ENCODE results near the gene SLC9A4. TPM values are rescaled to one million over a fixed set of nuclear protein-coding genes. Genes with fewer than 3 reads are reported as not detected.
A peak's percentile ranks its signal among the peaks of the same experiment; 100 is the strongest.

Gene SLC9A4
- total RNA-seq, 1 donor, result not detected

DNA sequence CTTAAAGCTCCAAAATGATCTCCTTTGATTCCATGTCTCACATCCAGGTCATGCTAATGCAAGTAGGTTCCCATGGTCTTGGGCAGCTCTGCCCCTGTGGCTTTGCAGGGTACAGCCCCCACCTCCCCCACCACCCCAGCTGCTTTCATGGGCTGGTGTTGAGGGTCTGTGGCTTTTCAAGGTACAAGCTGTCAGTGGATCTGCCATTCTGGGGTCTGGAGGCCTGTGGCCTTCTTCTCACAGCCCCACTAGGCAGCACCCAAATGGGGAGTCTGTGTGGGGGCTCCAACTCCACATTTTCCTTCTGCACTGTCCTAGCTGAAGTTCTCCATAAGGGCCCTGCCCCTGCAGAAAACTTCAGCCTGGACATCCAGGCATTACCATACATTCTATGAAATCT is 19.0 kb downstream of the SLC9A4 start:
- no peak for DNase-seq (ENCODE audit: low read depth in 2 of 3, low spot score in 2 of 3)

DNA sequence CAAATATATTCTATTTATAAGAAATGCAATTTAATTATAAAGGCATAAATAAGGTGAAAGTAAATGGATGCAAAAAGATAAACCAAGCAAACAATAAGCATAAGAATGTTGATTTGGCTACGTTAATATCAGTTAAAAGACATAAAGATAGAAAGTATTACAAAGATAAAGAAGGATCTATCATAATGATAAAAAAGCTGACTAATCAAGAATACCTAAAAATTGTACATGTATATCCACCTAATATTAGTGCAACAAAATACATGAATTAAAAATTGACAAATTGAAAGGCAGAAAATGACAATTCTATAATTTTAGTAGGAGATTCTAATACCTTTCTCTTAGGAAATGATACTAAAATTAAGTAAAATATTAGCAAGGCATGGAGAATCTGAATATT is 21.5 kb downstream of the SLC9A4 start:
- DNase-seq (ENCODE audit: low read depth in 2 of 3, low spot score in 2 of 3), result no peak

DNA sequence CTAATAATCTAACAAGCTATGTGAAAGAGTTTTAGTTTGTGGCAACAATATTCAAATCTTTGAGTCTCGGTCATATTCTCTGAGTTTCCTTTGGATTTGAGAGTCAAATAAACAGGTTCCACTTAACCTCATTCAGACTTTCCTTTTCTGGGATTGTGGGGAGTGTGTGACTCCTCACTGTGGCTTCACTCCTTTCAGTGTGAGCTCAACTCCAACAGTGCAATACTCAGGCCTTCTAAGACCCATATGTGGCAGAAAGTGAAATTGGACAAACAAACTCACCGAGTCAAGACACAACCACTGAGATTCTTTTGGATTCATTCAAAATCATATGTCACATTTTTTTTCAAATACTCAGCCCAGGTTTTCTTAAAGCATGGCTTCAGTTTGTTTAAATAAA is 25.4 kb downstream of the SLC9A4 start:
- DNase-seq (ENCODE audit: low read depth in 2 of 3, low spot score in 2 of 3), result no peak

DNA sequence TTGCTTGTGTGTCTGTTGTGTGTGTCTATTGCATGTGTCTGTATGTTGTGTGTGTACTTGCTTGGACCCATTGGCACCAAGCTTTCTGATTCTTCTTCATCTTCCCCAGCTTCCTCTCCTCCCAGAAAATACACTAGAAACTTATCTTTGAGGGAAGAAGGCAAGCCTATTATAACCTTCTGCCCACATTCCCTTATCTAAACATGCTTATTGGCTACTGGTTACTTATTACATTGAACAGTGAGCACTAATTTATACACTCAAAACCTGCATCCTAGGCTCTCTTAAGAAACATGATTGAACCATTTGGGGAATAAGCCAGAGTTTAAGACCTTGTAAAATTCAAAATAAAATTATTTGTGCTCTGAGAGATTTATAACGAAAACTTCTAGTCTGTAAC is 26.5 kb downstream of the SLC9A4 start:
- DNase-seq (ENCODE audit: low read depth in 2 of 3, low spot score in 2 of 3), result no peak

DNA sequence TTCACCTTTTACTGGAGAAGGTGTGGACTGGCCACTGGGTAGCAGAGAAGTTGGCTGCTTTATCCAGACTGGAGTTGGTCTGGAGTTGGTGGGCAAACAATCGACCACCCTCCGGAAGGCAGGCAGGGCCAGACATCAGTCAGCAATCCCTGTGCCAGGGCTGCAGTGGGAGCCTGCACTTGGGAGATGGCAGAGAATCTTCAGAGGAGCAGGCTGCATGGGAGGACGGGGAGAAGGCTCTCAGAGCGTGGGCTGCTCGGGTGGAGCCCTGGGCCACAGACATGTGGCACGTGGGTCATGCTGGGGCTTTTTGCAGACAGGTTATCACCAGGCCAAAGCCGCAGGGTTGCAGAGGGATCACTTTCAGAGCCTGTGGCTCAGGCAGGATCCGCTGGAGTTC is 29.6 kb downstream of the SLC9A4 start:
- no peak for DNase-seq (ENCODE audit: low read depth in 2 of 3, low spot score in 2 of 3)

DNA sequence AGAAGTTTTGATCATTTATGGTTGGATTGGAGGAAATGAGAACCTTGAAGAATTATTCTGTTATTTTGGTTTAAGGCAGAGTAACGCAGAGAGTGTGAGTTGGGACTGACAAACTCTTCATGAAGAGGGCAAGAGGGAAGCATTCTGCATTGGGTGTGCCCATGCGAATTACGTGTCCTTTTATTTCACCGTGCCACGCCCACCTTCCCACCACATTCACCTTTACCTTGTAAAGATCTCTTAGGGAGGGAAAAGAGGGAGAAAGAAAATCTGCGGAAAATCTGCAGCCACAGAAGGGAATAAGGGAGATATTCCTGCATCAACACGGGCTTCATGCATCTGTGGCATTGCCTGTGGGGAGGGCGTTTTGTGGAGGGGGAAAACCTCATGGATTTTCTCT is 31.8 kb downstream of the SLC9A4 start:
- DNase-seq (ENCODE audit: low read depth in 2 of 3, low spot score in 2 of 3), result no peak

DNA sequence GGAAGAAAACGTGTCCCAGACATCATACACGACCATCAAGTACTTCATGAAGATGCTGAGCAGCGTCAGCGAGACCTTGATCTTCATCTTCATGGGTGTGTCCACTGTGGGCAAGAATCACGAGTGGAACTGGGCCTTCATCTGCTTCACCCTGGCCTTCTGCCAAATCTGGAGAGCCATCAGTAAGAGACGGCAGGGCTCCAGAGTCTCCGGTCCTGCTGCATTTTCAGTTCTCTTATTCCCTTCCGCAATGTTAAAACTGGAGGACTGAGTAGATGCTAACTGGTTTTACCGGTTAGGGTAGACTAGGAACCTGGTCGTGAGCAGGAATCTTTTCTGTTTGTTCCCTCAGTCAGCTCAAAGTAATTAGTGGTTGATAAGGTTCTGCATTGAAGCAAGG is 32.3 kb downstream of the SLC9A4 start:
- DNase-seq (ENCODE audit: low read depth in 2 of 3, low spot score in 2 of 3), result no peak

DNA sequence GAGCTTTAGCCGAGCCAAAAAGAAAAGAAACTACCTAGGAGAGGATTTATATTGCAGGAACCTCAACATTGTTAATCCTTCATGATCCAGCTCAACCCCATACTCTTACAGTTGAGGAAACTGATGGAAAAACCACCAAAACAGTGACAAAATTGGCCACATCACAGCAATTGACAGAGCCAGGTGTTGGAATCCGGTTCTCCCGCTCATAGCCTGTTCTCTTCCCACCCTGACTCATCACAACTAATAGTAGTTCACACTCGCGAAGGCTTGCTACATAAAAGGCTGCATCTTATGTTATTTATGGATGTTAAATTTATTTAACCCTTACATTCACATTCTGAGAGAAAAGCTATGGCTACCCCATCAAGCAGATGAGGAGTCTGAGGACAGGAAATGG is 33.7 kb downstream of the SLC9A4 start:
- no peak for DNase-seq (ENCODE audit: low read depth in 2 of 3, low spot score in 2 of 3)

DNA sequence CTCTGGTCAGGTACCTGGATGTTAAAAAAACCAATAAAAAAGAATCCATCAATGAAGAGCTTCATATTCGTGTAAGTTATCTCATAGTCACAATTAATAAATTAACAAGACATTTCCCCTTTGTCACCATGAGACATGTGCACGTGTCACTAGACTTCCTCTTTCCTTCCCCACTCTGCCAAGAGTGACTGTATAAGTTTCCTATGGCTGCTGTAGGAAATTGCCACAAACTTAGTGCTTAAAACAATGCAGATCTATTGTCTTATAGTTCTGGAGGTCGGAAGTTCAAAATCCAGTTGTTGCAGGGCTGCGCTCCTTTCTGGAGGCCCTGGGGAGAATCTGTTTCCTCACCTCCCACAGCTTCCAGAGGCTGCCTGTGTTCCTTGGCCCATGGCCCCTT is 35.8 kb downstream of the SLC9A4 start:
- DNase-seq (ENCODE audit: low read depth in 2 of 3, low spot score in 2 of 3), result peak in 2 of 3 donors; percentile 39 to 75

DNA sequence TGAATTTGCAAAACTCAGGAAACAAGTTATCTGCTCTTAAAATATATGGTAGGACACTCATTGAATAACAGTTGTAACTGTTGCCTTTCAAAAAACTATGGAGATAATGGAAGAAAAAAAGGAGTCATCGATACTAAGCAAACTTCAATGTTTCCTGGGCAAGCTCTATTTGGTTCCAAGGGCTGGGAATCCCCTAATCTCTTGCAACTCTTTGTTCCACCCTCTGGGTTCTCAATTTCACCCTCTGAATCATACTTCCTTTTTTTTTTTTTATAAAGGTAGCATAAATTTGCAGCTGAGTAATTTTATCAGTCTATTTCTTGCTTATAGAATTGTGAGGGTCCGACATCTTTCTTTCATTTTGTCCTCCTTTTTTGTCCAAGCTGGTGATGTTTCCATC is 36.7 kb downstream of the SLC9A4 start:
- DNase-seq (ENCODE audit: low read depth in 2 of 3, low spot score in 2 of 3), result peak in 2 of 3 donors; percentile 58 to 60

DNA sequence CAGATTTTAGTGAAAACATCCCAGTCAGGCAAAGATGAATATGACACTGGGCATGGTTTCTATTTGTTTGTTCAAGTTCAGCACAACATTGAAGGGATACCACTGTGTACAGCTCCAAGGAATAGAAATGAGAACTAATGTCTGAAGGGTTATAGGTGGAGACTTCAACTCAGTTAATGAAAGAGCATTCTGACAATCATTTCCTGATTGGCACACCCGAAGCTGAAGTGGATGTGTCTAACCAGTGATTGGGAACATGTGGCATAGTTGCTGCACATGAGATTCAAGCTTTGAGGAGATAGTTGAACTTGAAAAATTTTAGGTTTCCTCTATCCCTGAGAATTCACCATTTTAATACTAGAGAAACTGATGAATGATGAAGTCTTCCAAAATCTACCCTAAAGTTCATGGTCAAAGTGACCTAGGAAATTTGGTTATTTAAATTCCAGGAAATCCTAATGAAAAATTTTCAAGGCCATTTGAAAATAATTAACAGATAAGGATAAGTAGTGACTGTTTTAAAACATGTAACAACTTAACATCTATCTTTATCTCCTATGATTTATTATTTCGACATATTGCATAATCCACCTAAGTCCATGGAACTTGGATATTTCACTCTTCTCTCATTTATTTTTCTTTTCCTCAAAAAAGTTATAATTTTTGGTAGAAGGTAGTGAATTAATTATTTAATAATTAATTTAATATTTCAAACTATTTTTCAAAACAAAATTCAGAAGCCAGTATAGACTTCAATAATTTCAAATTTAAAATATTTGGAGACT is 38.0 kb downstream of the SLC9A4 start:
- no peak for DNase-seq (ENCODE audit: low read depth in 2 of 3, low spot score in 2 of 3)

DNA sequence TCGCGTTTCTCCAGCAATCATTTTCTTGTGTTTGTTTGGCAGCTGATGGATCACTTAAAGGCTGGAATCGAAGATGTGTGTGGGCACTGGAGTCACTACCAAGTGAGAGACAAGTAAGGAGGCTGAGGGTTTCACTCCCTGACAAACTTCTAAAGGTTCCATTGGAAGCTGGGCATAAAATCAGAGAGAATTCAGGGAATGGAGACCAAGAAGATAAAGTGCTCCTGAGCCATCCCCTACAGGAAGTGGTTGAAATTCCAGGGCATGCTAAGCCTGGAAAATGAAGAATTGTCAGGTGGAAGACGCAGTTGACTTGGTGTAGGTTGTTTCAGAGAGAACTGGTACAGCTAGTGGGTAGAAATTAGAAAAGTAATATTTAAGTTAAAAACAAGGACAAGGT is 39.1 kb downstream of the SLC9A4 start:
- no peak for DNase-seq (ENCODE audit: low read depth in 2 of 3, low spot score in 2 of 3)

DNA sequence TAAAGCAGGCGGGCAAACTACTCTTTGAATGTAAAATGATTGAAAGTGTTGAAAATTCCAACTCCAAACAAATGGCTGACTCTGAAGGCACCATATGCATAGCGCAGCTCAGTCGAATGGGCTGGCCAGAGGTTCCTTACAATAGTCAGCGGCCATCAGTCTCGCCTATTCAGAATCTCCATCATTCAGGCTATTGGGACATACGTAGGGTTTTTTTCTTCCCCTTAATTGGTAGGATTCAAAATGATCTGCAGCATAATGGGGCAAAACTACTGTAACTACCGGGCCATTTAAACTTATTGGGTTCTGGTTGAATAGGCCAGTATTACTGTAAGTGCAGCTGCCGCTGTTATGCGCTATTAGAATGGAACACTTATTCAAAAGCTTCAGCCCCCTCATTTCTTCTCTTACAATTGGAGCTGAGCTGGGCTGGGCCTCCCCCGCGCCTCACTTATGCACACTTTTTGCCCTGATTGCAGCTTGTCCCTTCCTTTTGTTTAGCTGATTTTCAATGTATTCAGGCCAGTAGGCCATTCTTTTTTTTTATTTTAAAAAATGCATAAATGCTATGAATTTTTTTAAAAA is 40.4 kb downstream of the SLC9A4 start:
- no peak for DNase-seq (ENCODE audit: low read depth in 2 of 3, low spot score in 2 of 3)

DNA sequence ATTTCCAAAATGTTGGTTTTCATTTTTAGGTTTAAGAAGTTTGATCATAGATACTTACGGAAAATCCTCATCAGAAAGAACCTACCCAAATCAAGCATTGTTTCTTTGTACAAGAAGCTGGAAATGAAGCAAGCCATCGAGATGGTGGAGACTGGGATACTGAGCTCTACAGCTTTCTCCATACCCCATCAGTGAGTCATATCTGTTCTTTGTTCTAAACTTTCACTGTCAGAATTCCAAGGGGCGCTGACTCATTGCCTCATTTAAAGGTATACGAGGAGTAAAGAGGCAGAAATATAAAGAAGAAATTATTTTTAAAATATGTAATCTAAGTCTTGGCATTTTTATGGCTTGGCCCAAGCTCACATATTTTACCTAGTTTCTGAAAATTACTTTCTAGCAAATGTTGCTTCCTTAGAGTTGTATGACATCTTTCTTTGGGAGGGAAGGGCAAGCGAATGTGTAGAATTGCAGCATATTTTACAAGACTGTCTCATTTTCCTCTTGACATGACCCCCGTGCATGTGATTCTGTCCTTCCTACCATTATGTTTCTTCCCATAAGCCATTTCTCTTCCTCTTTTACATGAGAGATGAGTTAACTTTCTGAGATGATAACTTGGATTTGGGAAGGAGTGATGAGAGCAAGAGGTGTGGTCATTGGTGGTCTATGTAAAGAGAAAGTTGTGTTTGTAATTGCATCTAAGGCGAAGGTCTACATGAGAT is 41.2 kb downstream of the SLC9A4 start:
- DNase-seq (ENCODE audit: low read depth in 2 of 3, low spot score in 2 of 3), result no peak

DNA sequence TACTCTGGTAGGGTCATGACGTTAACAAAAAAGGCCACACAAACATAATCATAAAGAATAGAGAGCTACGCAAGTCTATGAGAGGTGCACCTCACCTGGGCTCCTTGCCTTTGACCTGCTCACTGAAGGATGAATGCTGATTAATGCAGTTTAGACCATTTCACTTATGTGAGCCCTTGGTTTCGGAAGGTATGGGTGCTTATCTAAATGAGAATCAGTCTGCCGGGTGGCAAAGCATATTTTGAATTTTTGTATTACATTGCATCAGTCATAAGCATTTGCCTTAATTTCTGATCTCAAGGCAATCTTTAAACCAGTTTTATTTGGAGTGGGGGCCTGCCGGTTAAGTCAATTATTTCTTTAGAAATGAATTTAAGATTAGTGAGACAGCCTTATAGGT is 42.8 kb downstream of the SLC9A4 start:
- no peak for DNase-seq (ENCODE audit: low read depth in 2 of 3, low spot score in 2 of 3)

DNA sequence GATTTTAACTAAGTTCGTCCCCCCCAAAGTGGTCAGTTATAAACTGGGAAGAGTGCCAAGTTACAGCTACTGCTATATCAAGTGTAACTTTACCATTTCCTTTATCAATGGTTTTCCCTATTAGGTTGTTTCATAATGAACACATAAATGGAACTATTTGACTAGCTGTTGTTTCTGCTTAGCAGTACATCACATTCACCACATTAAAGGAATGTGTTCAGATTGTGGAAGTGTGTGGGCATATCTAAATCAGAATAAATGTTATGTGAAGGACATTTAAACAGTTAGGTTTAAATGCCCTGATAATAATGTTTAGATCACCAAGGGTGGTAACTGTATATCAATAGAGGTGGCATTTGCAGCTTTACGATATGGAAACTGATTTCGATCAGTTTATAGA is 45.1 kb downstream of the SLC9A4 start:
- DNase-seq (ENCODE audit: low read depth in 2 of 3, low spot score in 2 of 3), result no peak

DNA sequence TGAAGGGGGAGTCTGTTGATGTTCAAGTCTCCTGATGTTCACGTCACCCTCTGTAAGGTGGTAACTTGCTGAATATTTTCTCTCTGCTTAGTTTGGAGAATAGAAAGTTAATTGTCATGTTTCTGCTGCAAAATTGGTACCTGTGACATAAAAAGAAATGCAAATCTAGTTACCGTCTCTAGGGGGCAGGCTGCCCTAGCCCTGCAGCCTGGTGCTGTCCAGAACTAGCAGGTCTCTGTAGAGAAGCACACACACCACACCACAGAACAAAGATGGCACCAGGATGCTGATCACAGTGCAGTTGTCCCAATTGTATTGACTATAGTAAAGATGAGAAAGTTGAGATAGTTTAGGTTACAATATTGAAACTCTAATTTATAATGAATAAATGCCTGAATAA is 47.0 kb downstream of the SLC9A4 start:
- DNase-seq (ENCODE audit: low read depth in 2 of 3, low spot score in 2 of 3), result peak in 2 of 3 donors; percentile 36 to 61

DNA sequence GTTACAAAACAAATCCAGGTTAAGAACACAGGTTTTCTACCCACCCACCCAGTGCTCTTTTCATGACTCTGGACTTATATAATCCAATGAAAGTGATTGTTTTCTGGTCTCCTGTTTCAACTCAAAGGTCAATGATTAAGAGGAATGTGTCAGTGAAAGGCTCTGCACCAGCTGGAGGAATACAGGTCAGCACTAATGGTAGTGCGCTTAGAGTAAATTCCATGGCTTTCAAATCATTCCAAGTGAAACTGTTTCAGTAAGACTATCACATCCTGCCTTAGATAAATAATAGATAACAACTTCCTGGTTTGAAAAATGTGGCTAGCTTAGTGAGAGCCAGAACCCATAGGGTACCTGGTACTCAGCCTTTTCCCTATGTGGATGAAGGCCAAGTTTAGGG is 47.8 kb downstream of the SLC9A4 start:
- no peak for DNase-seq (ENCODE audit: low read depth in 2 of 3, low spot score in 2 of 3)

DNA sequence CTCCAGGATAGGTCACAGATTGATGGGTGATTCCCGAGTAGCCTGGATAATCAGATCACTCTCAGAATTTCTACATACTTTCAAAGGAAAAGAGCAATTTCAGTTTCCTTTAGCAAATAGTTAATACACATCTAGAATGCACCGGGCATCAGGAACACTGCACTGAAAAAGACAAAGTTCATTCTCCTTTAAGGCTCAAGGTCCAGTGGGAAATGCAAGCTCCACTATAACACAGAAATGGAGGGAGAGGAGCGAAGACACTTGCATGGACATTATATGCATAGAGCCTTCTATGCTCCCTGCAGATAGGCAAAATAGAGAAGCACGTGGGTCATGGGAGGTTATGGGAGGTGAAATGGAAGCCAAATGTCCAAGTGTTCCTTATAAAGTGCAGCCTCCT is 49.1 kb downstream of the SLC9A4 start:
- DNase-seq (ENCODE audit: low read depth in 2 of 3, low spot score in 2 of 3), result no peak

DNA sequence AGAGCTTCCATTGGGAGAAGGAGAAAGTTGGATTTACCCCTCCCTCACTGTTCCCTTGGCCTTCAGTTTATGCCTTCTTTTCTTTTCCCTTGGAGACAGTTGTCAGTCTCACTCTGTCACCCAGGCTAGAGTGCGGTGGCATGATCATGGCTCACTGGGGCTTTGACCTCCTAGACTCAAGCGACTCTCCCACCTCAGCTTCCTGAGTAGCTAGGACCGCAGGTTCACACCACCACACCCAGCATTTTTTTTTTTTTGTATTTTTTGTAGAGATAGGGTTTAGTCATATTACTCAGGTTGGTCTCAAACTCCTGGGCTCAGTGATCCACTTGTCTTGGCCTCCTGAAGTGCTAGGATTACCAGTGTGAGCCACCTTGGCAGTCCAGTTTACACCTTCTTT is 49.9 kb downstream of the SLC9A4 start:
- DNase-seq (ENCODE audit: low read depth in 2 of 3, low spot score in 2 of 3), result no peak

DNA sequence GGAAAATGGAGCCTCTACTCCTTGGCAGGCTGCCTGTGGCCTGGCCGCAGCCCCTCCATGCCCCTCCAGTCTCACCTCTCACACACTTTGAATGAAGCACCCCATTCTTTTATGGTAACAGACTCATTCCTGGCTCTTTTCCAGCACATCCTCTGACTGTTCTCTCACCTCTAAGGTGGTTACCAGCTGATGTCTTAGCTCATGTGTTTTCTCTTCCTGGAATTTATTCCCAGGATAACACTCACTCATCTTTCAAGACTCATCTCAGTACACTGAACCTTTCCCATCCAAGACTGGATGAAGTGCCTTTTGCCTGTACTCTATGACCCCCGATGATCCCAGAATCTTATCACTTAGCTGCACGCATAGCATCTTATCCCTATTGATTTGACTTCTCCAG is 50.6 kb downstream of the SLC9A4 start:
- DNase-seq (ENCODE audit: low read depth in 2 of 3, low spot score in 2 of 3), result no peak

DNA sequence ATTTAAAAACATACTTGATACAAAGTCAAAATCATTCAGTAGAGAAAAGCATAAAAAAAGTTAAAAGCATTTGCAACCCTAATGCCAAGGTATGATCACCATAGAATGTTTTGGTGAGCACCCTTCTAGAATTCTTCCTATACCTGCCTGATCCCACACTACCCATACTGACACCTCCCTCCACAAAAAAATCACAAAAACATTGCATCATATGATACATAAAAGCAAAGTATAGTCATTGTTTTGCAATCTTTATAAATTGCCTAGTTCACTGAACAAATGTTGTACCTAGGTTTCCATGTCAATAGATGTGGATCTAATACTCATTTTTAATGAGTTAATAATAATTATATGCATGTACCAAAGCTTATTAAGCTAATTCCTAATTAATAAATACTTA is 54.1 kb downstream of the SLC9A4 start:
- DNase-seq (ENCODE audit: low read depth in 2 of 3, low spot score in 2 of 3), result no peak

Data from hematopoietic multipotent progenitor cell (in vitro differentiated cells).